Measurements from ENCODE around the gene POFUT2. TPM values are rescaled to one million over a fixed set of nuclear protein-coding genes. Genes with fewer than 3 reads are reported as not detected.

POFUT2 gene
- total RNA-seq, 4 donors from 2014 or later: 19.5 to 66.3 (median 35.1) TPM

GRCh38 chr21:45290948-45291612 is 3.4 kb upstream of the POFUT2 start:
- H3K9me3 ChIP-seq: no peaks in the 10 kb centered on the region
- WGBS, 2 donors: 55 to 66% methylated on average over 13 to 14 of the region's 14 CpGs
- peak overlapping the region in 2 of 4 donors; percentile 87 to 93 for H3K27ac ChIP-seq
- peak in 1 of 5 experiments; percentile 5 for TF ChIP-seq CTCF (IDR thresholded peaks at IDR 0.05)
- no peak for TF ChIP-seq POLR2A (IDR thresholded peaks at IDR 0.05)
- peak in 1 of 2 donors; percentile 32 for TF ChIP-seq EP300 (IDR thresholded peaks at IDR 0.05)
- no peak overlapping the region for H3K4me3 ChIP-seq
- H3K4me1 ChIP-seq: peaks cover 0 to 72% (median 52%) of the 10 kb centered on the region in 4 donors
- no peaks in the 10 kb centered on the region for H3K36me3 ChIP-seq
- no peaks in the 10 kb centered on the region for H3K27me3 ChIP-seq
- peak in 1 of 2 donors; percentile 33 for DNase-seq (ENCODE audit: low spot score in 2 of 2)

- Histone ChIP-seq H3K4me1 (peaks cover 0 to 71% (median 46%) of the 10 kb centered on the region in 4 donors), H3K27me3 (no peaks in the 10 kb centered on the region), H3K27ac (peak overlapping the region in 2 of 4 donors; percentile 87 to 93), H3K36me3 (peaks cover 0 to 12% (median 0%) of the 10 kb centered on the region in 3 donors), H3K4me3 (no peak overlapping the region), H3K9me3 (no peaks in the 10 kb centered on the region)
- TF ChIP-seq CTCF (IDR thresholded peaks at IDR 0.05): peak in 1 of 5 experiments; percentile 20
- TF ChIP-seq POLR2A (IDR thresholded peaks at IDR 0.05): no peak
- no peak for TF ChIP-seq EP300 (IDR thresholded peaks at IDR 0.05)
- 88% methylated on average over 19 of the region's 19 CpGs for WGBS, 2 donors
- peak in 1 of 2 donors; percentile 10 for DNase-seq (ENCODE audit: low spot score in 2 of 2)
Observed at GRCh38 chr21:45289655-45290515, 2.2 kb upstream of the POFUT2 start.

GRCh38 chr21:45289134-45289533 is 1.4 kb upstream of the POFUT2 start:
- peak overlapping the region in 2 of 4 donors; percentile 86 to 88 for H3K27ac ChIP-seq
- no peak for DNase-seq (ENCODE audit: low spot score in 2 of 2)
- H3K9me3 ChIP-seq: no peaks in the 10 kb centered on the region
- TF ChIP-seq EP300 (IDR thresholded peaks at IDR 0.05) (no peak), CTCF (IDR thresholded peaks at IDR 0.05) (no peak), POLR2A (IDR thresholded peaks at IDR 0.05) (no peak)
- no peak overlapping the region for H3K4me3 ChIP-seq
- WGBS, 2 donors: 71 to 83% methylated on average over 3 of the region's 3 CpGs
- H3K36me3 ChIP-seq: peaks cover 0 to 19% (median 0%) of the 10 kb centered on the region in 3 donors
- H3K27me3 ChIP-seq: no peaks in the 10 kb centered on the region
- H3K4me1 ChIP-seq: peaks cover 0 to 64% (median 42%) of the 10 kb centered on the region in 4 donors

GRCh38 chr21:45288441-45288841 is 746 bp upstream of the POFUT2 start:
- Histone ChIP-seq H3K27ac (peak overlapping the region; percentile 61 to 88 (median 82)), H3K27me3 (no peaks in the 10 kb centered on the region), H3K36me3 (peaks cover 0 to 26% (median 0%) of the 10 kb centered on the region in 3 donors), H3K9me3 (no peaks in the 10 kb centered on the region), H3K4me3 (peak overlapping the region; percentile 45 to 87 (median 61)), H3K4me1 (peaks cover 0 to 57% (median 35%) of the 10 kb centered on the region in 4 donors)
- DNase-seq (ENCODE audit: low spot score in 2 of 2): no peak
- no peak for TF ChIP-seq EP300 (IDR thresholded peaks at IDR 0.05)
- TF ChIP-seq POLR2A (IDR thresholded peaks at IDR 0.05): no peak
- no peak for TF ChIP-seq CTCF (IDR thresholded peaks at IDR 0.05)
- WGBS, 2 donors: 13 to 22% methylated on average over 25 to 27 of the region's 34 CpGs
